HL-60 (cell line): ENCODE results near the gene PTPRC.

Experiments used
- GABPA ChIP-seq: IDR thresholded peaks from 2 replicates; pipeline ENCODE4 v1.6.1; 2012; ENCODE audit warnings: low read depth
- POLR2AphosphoS5 ChIP-seq: IDR thresholded peaks from 2 replicates; pipeline ENCODE4 v1.6.1; 2012; ENCODE audit warnings: low read depth
- SPI1 ChIP-seq: IDR thresholded peaks from 2 replicates; pipeline ENCODE4 v1.6.1; 2012; ENCODE audit warnings: low read depth, mild to moderate bottlenecking, borderline replicate concordance
- TF ChIP-seq, protein P1 (sequence below): IDR thresholded peaks from one replicate; pipeline ENCODE4 v1.5.1; 2011; ENCODE audit warnings: low read length, control low read depth, inconsistent platforms; ENCODE audit not compliant: insufficient read depth
- TF ChIP-seq, protein P2 (sequence below): IDR thresholded peaks from 2 replicates; pipeline ENCODE4 v1.6.1; 2012; ENCODE audit warnings: low read depth; ENCODE audit not compliant: insufficient replicate concordance

DNA sequence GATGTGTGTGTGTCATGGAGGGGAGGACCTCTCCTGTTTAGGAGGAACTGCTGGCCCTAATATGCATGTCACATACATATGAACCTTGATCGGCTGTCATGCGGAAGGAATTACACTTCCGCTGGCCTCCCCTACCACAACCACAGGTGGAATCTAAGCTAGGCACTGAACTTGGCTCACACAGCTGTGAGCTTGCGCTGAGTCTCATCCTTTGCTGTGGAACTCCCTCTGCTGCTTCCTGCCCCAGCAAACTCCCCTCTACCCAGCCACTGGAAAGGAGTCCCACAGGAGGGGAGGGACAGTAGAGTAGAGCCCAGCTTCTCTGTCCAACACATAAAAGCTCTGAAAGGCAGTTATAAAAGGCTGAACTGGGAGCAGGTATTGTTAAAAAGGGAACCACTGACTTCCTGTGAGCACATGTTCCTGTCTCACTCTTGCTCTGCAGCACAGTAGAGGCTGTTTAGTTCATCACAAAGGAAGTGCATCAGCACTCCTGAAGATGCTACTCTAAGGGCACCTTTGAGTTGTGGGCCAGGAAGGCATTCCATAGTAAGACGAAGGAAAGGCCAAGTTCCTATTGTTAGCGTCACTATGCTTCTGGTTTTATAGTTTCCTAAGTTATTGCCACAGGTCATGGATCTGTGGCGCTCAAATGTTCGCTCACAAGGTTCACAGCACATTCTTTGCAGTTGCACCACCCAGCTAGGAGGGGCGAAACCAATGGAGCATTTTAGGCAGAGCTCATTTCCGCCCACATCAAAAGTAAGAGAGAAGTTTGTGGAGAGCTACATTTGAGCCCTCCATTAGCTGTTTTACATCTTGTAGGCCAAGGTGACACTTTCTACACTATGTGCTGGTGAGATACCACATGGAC is 17.7 kb upstream of the PTPRC start:
- TF ChIP-seq, protein P1, sequence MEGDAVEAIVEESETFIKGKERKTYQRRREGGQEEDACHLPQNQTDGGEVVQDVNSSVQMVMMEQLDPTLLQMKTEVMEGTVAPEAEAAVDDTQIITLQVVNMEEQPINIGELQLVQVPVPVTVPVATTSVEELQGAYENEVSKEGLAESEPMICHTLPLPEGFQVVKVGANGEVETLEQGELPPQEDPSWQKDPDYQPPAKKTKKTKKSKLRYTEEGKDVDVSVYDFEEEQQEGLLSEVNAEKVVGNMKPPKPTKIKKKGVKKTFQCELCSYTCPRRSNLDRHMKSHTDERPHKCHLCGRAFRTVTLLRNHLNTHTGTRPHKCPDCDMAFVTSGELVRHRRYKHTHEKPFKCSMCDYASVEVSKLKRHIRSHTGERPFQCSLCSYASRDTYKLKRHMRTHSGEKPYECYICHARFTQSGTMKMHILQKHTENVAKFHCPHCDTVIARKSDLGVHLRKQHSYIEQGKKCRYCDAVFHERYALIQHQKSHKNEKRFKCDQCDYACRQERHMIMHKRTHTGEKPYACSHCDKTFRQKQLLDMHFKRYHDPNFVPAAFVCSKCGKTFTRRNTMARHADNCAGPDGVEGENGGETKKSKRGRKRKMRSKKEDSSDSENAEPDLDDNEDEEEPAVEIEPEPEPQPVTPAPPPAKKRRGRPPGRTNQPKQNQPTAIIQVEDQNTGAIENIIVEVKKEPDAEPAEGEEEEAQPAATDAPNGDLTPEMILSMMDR = no peak
- TF ChIP-seq SPI1 (peak; percentile 83), POLR2AphosphoS5 (peak; percentile 95), GABPA (peak; percentile 45; the same call in 1 of the 2 replicates)
- TF ChIP-seq, protein P2, sequence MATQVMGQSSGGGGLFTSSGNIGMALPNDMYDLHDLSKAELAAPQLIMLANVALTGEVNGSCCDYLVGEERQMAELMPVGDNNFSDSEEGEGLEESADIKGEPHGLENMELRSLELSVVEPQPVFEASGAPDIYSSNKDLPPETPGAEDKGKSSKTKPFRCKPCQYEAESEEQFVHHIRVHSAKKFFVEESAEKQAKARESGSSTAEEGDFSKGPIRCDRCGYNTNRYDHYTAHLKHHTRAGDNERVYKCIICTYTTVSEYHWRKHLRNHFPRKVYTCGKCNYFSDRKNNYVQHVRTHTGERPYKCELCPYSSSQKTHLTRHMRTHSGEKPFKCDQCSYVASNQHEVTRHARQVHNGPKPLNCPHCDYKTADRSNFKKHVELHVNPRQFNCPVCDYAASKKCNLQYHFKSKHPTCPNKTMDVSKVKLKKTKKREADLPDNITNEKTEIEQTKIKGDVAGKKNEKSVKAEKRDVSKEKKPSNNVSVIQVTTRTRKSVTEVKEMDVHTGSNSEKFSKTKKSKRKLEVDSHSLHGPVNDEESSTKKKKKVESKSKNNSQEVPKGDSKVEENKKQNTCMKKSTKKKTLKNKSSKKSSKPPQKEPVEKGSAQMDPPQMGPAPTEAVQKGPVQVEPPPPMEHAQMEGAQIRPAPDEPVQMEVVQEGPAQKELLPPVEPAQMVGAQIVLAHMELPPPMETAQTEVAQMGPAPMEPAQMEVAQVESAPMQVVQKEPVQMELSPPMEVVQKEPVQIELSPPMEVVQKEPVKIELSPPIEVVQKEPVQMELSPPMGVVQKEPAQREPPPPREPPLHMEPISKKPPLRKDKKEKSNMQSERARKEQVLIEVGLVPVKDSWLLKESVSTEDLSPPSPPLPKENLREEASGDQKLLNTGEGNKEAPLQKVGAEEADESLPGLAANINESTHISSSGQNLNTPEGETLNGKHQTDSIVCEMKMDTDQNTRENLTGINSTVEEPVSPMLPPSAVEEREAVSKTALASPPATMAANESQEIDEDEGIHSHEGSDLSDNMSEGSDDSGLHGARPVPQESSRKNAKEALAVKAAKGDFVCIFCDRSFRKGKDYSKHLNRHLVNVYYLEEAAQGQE = peak; percentile 68
